GM12891 (cell line): ENCODE data around the gene KCNMB3.

Source experiments
- PAX5 ChIP-seq: IDR thresholded peaks from 2 replicates; pipeline ENCODE4 v1.6.1; 2011; ENCODE audit warnings: low read length, moderate library complexity, mild to moderate bottlenecking; ENCODE audit not compliant: insufficient read depth, severe bottlenecking
- POLR2A ChIP-seq: IDR thresholded peaks from 2 replicates; pipeline ENCODE4 v1.6.1; 2011; ENCODE audit warnings: low read depth, low read length, control low read depth
- POLR2AphosphoS5 ChIP-seq: IDR thresholded peaks from 2 replicates; pipeline ENCODE4 v1.6.1; 2011; ENCODE audit warnings: low read depth, low read length, control low read depth
- POU2F2 ChIP-seq: IDR thresholded peaks from 2 replicates; pipeline ENCODE4 v1.6.1; 2011; ENCODE audit warnings: low read depth, mild to moderate bottlenecking, control low read depth, low read length, moderate library complexity
- SPI1 ChIP-seq: IDR thresholded peaks from 2 replicates; pipeline ENCODE4 v1.6.1; 2011; ENCODE audit warnings: low read depth, low read length, control low read depth
- TAF1 ChIP-seq: IDR thresholded peaks from 2 replicates; pipeline ENCODE4 v1.6.1; 2011; ENCODE audit warnings: low read depth, low read length, control low read depth

DNA sequence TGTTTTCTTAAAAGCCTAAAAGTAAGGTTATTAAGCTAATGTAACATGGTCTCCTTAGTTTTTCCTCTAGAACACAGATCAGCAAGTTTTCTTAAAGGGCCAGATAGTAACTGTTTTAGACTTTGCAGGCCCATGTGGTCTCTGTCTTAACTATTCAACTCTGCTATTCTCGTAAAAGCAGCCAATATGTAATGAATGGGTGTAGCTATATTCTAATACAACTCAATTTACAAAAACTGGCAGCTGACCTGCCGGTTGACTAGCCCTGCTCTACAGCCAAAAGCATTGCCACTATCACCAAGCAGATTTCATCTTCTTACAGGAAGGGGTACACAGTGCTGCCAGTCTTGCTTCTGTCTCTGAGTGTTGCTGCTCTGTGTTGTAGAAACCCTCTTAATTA, 27.4 kb downstream of the KCNMB3 start:
- TF ChIP-seq POLR2A (no peak), POLR2AphosphoS5 (no peak), TAF1 (no peak), SPI1 (no peak), PAX5 (no peak), POU2F2 (no peak)
